Measurements from ENCODE around the gene GTPBP3. TPM values are rescaled to one million over a fixed set of nuclear protein-coding genes. Genes with fewer than 3 reads are reported as not detected.

GTPBP3 gene
- total and polyA plus RNA-seq, 2 of the 13 experiments (the other 11 are each of a cell fraction or from before 2014, with no cell fraction given): 17.5 to 30.0 TPM

DNA sequence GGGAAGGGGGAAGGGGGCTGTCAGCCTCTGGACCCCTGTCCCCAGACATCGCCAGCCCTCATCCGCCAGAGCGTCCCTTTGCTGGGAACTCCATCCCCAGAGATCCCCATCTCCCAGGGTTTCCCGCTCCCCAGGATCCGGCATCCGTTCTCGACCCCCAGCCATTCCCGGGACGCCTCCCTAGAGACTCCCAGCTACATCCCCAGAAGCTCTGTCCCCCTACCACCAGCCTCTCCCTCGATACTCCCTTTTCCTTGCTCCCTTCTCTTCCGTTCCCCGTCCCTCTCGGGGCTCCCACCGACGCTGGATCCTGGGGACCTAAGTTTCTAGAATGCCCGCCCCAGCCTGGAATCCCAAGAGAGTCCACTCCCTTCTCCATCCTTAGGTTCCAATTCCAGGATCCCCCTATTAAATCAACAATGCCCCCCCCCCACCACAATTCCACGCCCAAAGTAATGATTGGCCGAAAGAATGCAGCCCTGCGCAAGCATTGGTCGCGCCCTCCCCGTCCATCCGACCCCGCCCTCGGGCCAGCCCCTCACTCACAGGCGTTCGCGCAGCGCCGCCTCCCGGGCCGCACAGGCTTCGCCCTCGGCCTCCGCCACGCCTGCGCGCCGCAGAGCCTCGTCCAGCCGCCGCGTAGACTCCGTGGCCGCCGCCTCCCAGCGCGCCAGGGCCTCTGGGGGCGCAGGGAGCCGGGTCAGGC lies 53.5 kb downstream of the GTPBP3 start (continued):
- TF ChIP-seq, protein P1, sequence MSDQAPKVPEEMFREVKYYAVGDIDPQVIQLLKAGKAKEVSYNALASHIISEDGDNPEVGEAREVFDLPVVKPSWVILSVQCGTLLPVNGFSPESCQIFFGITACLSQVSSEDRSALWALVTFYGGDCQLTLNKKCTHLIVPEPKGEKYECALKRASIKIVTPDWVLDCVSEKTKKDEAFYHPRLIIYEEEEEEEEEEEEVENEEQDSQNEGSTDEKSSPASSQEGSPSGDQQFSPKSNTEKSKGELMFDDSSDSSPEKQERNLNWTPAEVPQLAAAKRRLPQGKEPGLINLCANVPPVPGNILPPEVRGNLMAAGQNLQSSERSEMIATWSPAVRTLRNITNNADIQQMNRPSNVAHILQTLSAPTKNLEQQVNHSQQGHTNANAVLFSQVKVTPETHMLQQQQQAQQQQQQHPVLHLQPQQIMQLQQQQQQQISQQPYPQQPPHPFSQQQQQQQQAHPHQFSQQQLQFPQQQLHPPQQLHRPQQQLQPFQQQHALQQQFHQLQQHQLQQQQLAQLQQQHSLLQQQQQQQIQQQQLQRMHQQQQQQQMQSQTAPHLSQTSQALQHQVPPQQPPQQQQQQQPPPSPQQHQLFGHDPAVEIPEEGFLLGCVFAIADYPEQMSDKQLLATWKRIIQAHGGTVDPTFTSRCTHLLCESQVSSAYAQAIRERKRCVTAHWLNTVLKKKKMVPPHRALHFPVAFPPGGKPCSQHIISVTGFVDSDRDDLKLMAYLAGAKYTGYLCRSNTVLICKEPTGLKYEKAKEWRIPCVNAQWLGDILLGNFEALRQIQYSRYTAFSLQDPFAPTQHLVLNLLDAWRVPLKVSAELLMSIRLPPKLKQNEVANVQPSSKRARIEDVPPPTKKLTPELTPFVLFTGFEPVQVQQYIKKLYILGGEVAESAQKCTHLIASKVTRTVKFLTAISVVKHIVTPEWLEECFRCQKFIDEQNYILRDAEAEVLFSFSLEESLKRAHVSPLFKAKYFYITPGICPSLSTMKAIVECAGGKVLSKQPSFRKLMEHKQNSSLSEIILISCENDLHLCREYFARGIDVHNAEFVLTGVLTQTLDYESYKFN (CRISPR knock-in tag; conservative IDR thresholded peaks at IDR 0.05): peak; percentile 18; the same call in 1 of the 2 replicates
- TF ChIP-seq MEIS2 (CRISPR knock-in tag; IDR thresholded peaks at IDR 0.05): no peak
- TF ChIP-seq PHF20 (CRISPR knock-in tag; IDR thresholded peaks at IDR 0.05): peak; percentile 58
- TF ChIP-seq ZNF652 (CRISPR knock-in tag; IDR thresholded peaks at IDR 0.05; ENCODE audit: borderline replicate concordance, low read depth): no peak
- no peak for TF ChIP-seq NFKBIZ (CRISPR knock-in tag; IDR thresholded peaks at IDR 0.05)
- no peak for TF ChIP-seq SP1 (IDR thresholded peaks at IDR 0.05)
- peak; percentile 77 for TF ChIP-seq SP1 (CRISPR knock-in tag; IDR thresholded peaks at IDR 0.05)
- TF ChIP-seq, protein P2, sequence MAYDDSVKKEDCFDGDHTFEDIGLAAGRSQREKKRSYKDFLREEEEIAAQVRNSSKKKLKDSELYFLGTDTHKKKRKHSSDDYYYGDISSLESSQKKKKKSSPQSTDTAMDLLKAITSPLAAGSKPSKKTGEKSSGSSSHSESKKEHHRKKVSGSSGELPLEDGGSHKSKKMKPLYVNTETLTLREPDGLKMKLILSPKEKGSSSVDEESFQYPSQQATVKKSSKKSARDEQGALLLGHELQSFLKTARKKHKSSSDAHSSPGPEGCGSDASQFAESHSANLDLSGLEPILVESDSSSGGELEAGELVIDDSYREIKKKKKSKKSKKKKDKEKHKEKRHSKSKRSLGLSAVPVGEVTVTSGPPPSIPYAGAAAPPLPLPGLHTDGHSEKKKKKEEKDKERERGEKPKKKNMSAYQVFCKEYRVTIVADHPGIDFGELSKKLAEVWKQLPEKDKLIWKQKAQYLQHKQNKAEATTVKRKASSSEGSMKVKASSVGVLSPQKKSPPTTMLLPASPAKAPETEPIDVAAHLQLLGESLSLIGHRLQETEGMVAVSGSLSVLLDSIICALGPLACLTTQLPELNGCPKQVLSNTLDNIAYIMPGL (CRISPR knock-in tag; IDR thresholded peaks at IDR 0.05; ENCODE audit: borderline replicate concordance in 1 of 2, low read depth in 1 of 2): peak in 1 of 2 experiments; percentile 65; a peak in 3 of 4 replicates
- peak; percentile 86; the same call in 1 of the 2 replicates for TF ChIP-seq SAFB2 (CRISPR knock-in tag; IDR thresholded peaks at IDR 0.05; ENCODE audit: borderline replicate concordance, low read depth)
- no peak for TF ChIP-seq NONO (IDR thresholded peaks at IDR 0.05)
- peak; percentile 88 for TF ChIP-seq NONO (CRISPR knock-in tag; conservative IDR thresholded peaks at IDR 0.05)
- TF ChIP-seq ZNF678 (CRISPR knock-in tag; IDR thresholded peaks at IDR 0.05): no peak
- TF ChIP-seq SP2 (CRISPR knock-in tag; IDR thresholded peaks at IDR 0.05): peak; percentile 69
- TF ChIP-seq FOXK1 (CRISPR knock-in tag; IDR thresholded peaks at IDR 0.05; ENCODE audit: borderline replicate concordance, low read depth): no peak
- TF ChIP-seq KLF11 (CRISPR knock-in tag; IDR thresholded peaks at IDR 0.05): no peak
- peak; percentile 73 for TF ChIP-seq ZBTB7B (CRISPR knock-in tag; IDR thresholded peaks at IDR 0.05)
- peak; percentile 28 for TF ChIP-seq HNRNPK (IDR thresholded peaks at IDR 0.05; ENCODE audit: low read depth, low read length, poor library complexity, severe bottlenecking)
- TF ChIP-seq, protein P3, sequence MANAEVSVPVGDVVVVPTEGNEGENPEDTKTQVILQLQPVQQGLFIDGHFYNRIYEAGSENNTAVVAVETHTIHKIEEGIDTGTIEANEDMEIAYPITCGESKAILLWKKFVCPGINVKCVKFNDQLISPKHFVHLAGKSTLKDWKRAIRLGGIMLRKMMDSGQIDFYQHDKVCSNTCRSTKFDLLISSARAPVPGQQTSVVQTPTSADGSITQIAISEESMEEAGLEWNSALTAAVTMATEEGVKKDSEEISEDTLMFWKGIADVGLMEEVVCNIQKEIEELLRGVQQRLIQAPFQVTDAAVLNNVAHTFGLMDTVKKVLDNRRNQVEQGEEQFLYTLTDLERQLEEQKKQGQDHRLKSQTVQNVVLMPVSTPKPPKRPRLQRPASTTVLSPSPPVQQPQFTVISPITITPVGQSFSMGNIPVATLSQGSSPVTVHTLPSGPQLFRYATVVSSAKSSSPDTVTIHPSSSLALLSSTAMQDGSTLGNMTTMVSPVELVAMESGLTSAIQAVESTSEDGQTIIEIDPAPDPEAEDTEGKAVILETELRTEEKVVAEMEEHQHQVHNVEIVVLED (CRISPR knock-in tag; IDR thresholded peaks at IDR 0.05; ENCODE audit: borderline replicate concordance): peak; percentile 51; the same call in 1 of the 2 replicates
- TF ChIP-seq, protein P4, sequence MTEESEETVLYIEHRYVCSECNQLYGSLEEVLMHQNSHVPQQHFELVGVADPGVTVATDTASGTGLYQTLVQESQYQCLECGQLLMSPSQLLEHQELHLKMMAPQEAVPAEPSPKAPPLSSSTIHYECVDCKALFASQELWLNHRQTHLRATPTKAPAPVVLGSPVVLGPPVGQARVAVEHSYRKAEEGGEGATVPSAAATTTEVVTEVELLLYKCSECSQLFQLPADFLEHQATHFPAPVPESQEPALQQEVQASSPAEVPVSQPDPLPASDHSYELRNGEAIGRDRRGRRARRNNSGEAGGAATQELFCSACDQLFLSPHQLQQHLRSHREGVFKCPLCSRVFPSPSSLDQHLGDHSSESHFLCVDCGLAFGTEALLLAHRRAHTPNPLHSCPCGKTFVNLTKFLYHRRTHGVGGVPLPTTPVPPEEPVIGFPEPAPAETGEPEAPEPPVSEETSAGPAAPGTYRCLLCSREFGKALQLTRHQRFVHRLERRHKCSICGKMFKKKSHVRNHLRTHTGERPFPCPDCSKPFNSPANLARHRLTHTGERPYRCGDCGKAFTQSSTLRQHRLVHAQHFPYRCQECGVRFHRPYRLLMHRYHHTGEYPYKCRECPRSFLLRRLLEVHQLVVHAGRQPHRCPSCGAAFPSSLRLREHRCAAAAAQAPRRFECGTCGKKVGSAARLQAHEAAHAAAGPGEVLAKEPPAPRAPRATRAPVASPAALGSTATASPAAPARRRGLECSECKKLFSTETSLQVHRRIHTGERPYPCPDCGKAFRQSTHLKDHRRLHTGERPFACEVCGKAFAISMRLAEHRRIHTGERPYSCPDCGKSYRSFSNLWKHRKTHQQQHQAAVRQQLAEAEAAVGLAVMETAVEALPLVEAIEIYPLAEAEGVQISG (CRISPR knock-in tag; IDR thresholded peaks at IDR 0.05): 0 out of 2 replicates have a peak, but pooled peaks have one; percentile 19
